H1 (cell line): ENCODE measurements around the gene ADCY7. TPM values are rescaled to one million over a fixed set of nuclear protein-coding genes. Genes with fewer than 3 reads are reported as not detected.

ENCODE experiments used
- CTCF ChIA-PET: fragments of 300-600 bp; sonication (Branson Sonifier 250); formaldehyde crosslinking; loops from one replicate; lab custom pipeline; 2021; ENCODE audit not compliant: partially characterized antibody; lab: Charles Lee
- POLR2A ChIA-PET: fragments of 300-600 bp; sonication (Branson Sonifier 250); formaldehyde crosslinking; loops from one replicate; lab custom pipeline; 2021; ENCODE audit warnings: inconsistent platforms; ENCODE audit not compliant: partially characterized antibody; lab: Charles Lee
- DNase-seq, 2 experiments: peaks; one replicate each; pipeline versions ENCODE4 v3.0.0 to v3.0.0-alpha.2; 2010 to 2022; ENCODE audit warnings: low spot score in 2 of 2, low read depth in 1 of 2, mixed read lengths in 1 of 2
- FAIRE-seq: peaks from 2 replicates; lab custom pipeline; 2011; peaks lifted over from hg19 to GRCh38; lab: Jason Lieb, UNC
- H2AFZ ChIP-seq: 2 replicates; pipeline ENCODE4 v1.8.1; 2012; ENCODE audit warnings: low read length, inconsistent platforms
- H2AK5ac ChIP-seq: 2 replicates; pipeline ENCODE4 v1.6.1; 2013; ENCODE audit warnings: low read depth, low read length
- H2BK120ac ChIP-seq: replicated peaks from 2 replicates; pipeline ENCODE3; 2013; ENCODE audit warnings: low read depth, low read length, inconsistent platforms
- H2BK12ac ChIP-seq: 2 replicates; pipeline ENCODE4 v1.6.1; 2013; ENCODE audit warnings: low read depth, low read length
- H2BK15ac ChIP-seq: 2 replicates; pipeline ENCODE4 v1.6.1; 2013; ENCODE audit warnings: low read length
- H2BK20ac ChIP-seq: 2 replicates; pipeline ENCODE4 v1.6.1; 2013; ENCODE audit warnings: low read length
- H2BK5ac ChIP-seq: 2 replicates; pipeline ENCODE4 v1.6.1; 2013; ENCODE audit warnings: low read depth, low read length
- H3K14ac ChIP-seq: 2 replicates; pipeline ENCODE4 v1.6.1; 2013; ENCODE audit warnings: inconsistent platforms; ENCODE audit not compliant: insufficient read length
- H3K18ac ChIP-seq: 2 replicates; pipeline ENCODE4 v1.6.1; 2013; ENCODE audit warnings: low read length; ENCODE audit errors: extremely low read depth
- H3K23ac ChIP-seq: 2 replicates; pipeline ENCODE4 v1.6.1; 2013; ENCODE audit warnings: inconsistent platforms; ENCODE audit not compliant: insufficient read length
- H3K23me2 ChIP-seq: 2 replicates; pipeline ENCODE4 v1.6.1; 2013; ENCODE audit warnings: low read depth, low read length
- H3K27ac ChIP-seq: 2 replicates; pipeline ENCODE4 v1.6.1; 2011; ENCODE audit warnings: low read depth, low read length, inconsistent platforms
- H3K27me3 ChIP-seq, 4 experiments: replicated peaks in 1 of 4; 1 replicate in 1 of 4; 2 replicates in 3 of 4; pipeline versions ENCODE4 v1.6.1 to v1.8.1; 2011 to 2013; ENCODE audit warnings: low read length in 3 of 4, mild to moderate bottlenecking in 3 of 4, inconsistent platforms in 2 of 4, mixed read lengths in 2 of 4, moderate library complexity in 1 of 4; ENCODE audit not compliant: control insufficient read depth in 3 of 4, insufficient read depth in 3 of 4; ENCODE audit errors: extremely low read depth in 1 of 4
- H3K36me3 ChIP-seq, 4 experiments: 2 replicates each; pipeline versions ENCODE4 v1.6.1 to v1.8.1; 2011 to 2013; ENCODE audit warnings: mild to moderate bottlenecking in 4 of 4, low read length in 3 of 4, moderate library complexity in 2 of 4, control low read depth in 1 of 4, inconsistent platforms in 1 of 4; ENCODE audit not compliant: insufficient read depth in 4 of 4, control insufficient read depth in 2 of 4
- H3K4ac ChIP-seq: replicated peaks from 2 replicates; pipeline ENCODE3; 2013; ENCODE audit warnings: low read length, low read depth, mixed read lengths, inconsistent platforms; ENCODE audit not compliant: insufficient read length
- H3K4me1 ChIP-seq, 4 experiments: replicated peaks in 1 of 4; 1 replicate in 1 of 4; 2 replicates in 3 of 4; pipeline versions ENCODE4 v1.6.1 to v1.8.1; 2011 to 2013; ENCODE audit warnings: low read length in 3 of 4, inconsistent platforms in 2 of 4, mixed read lengths in 1 of 4; ENCODE audit not compliant: insufficient read depth in 4 of 4, control insufficient read depth in 3 of 4
- H3K4me2 ChIP-seq, 2 experiments: 2 replicates each; pipeline versions ENCODE4 v1.6.1 to v1.8.1; 2011 to 2013; ENCODE audit warnings: low read depth in 2 of 2, low read length in 2 of 2, control low read depth in 1 of 2, inconsistent platforms in 1 of 2, mild to moderate bottlenecking in 1 of 2; ENCODE audit not compliant: insufficient read depth in 1 of 2
- H3K4me3 ChIP-seq, 4 experiments: fragments of 200-600, 300-600 bp in 1 of 4; sonication (generic), shearing (Covaris generic), sonication (Bioruptor Twin) in 1 of 4; 2 replicates each; pipeline versions ENCODE4 v1.5.1 to v1.8.1; 2011 to 2016; ENCODE audit warnings: low read length in 4 of 4, low read depth in 3 of 4, control low read depth in 2 of 4, inconsistent platforms in 2 of 4, mild to moderate bottlenecking in 2 of 4, mixed read lengths in 1 of 4, moderate library complexity in 1 of 4; ENCODE audit not compliant: insufficient read depth in 2 of 4; ENCODE audit errors: extremely low read depth in 1 of 4
- H3K56ac ChIP-seq: replicated peaks from 2 replicates; pipeline ENCODE3; 2013; ENCODE audit warnings: low read depth, mild to moderate bottlenecking, mixed read lengths, low read length, inconsistent platforms; ENCODE audit not compliant: insufficient read length
- H3K79me1 ChIP-seq: 2 replicates; pipeline ENCODE4 v1.6.1; 2013; ENCODE audit warnings: low read depth, low read length, control low read depth
- H3K79me2 ChIP-seq, 2 experiments: 2 replicates each; pipeline versions ENCODE4 v1.6.1 to v1.8.1; 2012 to 2013; ENCODE audit warnings: low read length in 2 of 2, mild to moderate bottlenecking in 2 of 2, inconsistent platforms in 1 of 2; ENCODE audit not compliant: insufficient read depth in 2 of 2, control insufficient read depth in 1 of 2
- H3K9ac ChIP-seq, 4 experiments: replicated peaks in 1 of 4; 1 replicate in 1 of 4; 2 replicates in 3 of 4; pipeline versions ENCODE4 v1.6.1 to v1.8.1; 2011 to 2013; ENCODE audit warnings: low read depth in 3 of 4, low read length in 3 of 4, control low read depth in 2 of 4, mild to moderate bottlenecking in 2 of 4, moderate library complexity in 2 of 4, inconsistent platforms in 1 of 4; ENCODE audit errors: extremely low read depth in 1 of 4
- H3K9me3 ChIP-seq, 2 experiments: 2 replicates each; pipeline versions ENCODE4 v1.6.1 to v1.8.1; 2012 to 2013; ENCODE audit warnings: mild to moderate bottlenecking in 2 of 2, moderate library complexity in 2 of 2, control low read depth in 1 of 2, inconsistent platforms in 1 of 2, low read depth in 1 of 2, low read length in 1 of 2, mixed read lengths in 1 of 2; ENCODE audit not compliant: insufficient read depth in 2 of 2
- H4K20me1 ChIP-seq, 2 experiments: replicated peaks in 1 of 2; 2 replicates each; pipeline versions ENCODE3 to v1.8.1; 2011 to 2013; ENCODE audit warnings: inconsistent platforms in 2 of 2, low read length in 2 of 2, mild to moderate bottlenecking in 1 of 2; ENCODE audit not compliant: insufficient read depth in 2 of 2, control insufficient read depth in 1 of 2
- H4K5ac ChIP-seq: 2 replicates; pipeline ENCODE4 v1.6.1; 2013; ENCODE audit warnings: low read length, low read depth, mixed read lengths, inconsistent platforms; ENCODE audit not compliant: insufficient read length
- H4K8ac ChIP-seq: 2 replicates; pipeline ENCODE4 v1.8.0; 2013; ENCODE audit warnings: mild to moderate bottlenecking, moderate library complexity, low read length, inconsistent platforms; ENCODE audit not compliant: insufficient read depth; ENCODE audit errors: extremely low read depth
- H4K91ac ChIP-seq: replicated peaks from 2 replicates; pipeline ENCODE3; 2013; ENCODE audit warnings: low read length, mixed read lengths, inconsistent platforms; ENCODE audit not compliant: insufficient read length
- ASH2L ChIP-seq: fragments of 200-600, 300-600 bp; sonication (generic); IDR thresholded peaks from one replicate; pipeline ENCODE4 v1.7.1; 2017; ENCODE audit warnings: low read length
- BACH1 ChIP-seq: IDR thresholded peaks from 2 replicates; pipeline ENCODE4 v1.6.1; 2012; ENCODE audit warnings: low read length, improper control_type of control experiment
- BRCA1 ChIP-seq: IDR thresholded peaks from 2 replicates; pipeline ENCODE4 v1.6.1; 2012; ENCODE audit warnings: low read depth, low read length, improper control_type of control experiment
- CREB1 ChIP-seq: IDR thresholded peaks from 2 replicates; pipeline ENCODE4 v1.6.1; 2012; ENCODE audit warnings: inconsistent platforms
- EZH2 ChIP-seq: fragments of 200-600 bp; sonication (generic); IDR thresholded peaks from 2 replicates; pipeline ENCODE4 v1.7.1; 2012; ENCODE audit warnings: low read depth, mild to moderate bottlenecking, moderate library complexity, low read length, inconsistent platforms; ENCODE audit not compliant: severe bottlenecking
- JUND ChIP-seq: IDR thresholded peaks from 2 replicates; pipeline ENCODE4 v1.6.1; 2011; ENCODE audit warnings: mild to moderate bottlenecking, improper control_type of control experiment, low read length
- KDM4A ChIP-seq: IDR thresholded peaks from one replicate; pipeline ENCODE4 v1.7.1; 2012; ENCODE audit warnings: low read depth, mild to moderate bottlenecking, moderate library complexity, low read length, inconsistent platforms; ENCODE audit not compliant: severe bottlenecking
- SP4 ChIP-seq: IDR thresholded peaks from 2 replicates; pipeline ENCODE4 v1.6.1; 2012; ENCODE audit warnings: low read length, inconsistent platforms
- TEAD4 ChIP-seq: IDR thresholded peaks from 2 replicates; pipeline ENCODE4 v1.6.1; 2012; ENCODE audit warnings: low read depth, low read length, inconsistent platforms, mixed read lengths
- USF2 ChIP-seq: IDR thresholded peaks from 2 replicates; pipeline ENCODE4 v1.6.1; 2011; ENCODE audit warnings: low read length, improper control_type of control experiment
- WGBS, 2 experiments: shearing (Covaris generic) in 1 of 2; methylation state at CpG; one replicate each; pipeline versions ENCODE4 v1.1.6 to v1.1.7; 2013 to 2015; ENCODE audit warnings: low lambda C conversion rate in 2 of 2, mixed read lengths in 2 of 2, inconsistent platforms in 1 of 2, low coverage in 1 of 2, missing lambda C conversion rate in 1 of 2; ENCODE audit not compliant: insufficient replicate concordance in 2 of 2, insufficient coverage in 1 of 2, insufficient read length in 1 of 2; ENCODE audit errors: extremely low coverage in 1 of 2, missing lambda C conversion rate in 1 of 2; 5-methylcytosine and 5-hydroxymethylcytosine counted together
- polyA plus RNA-seq, 7 experiments: library from polyadenylated mRNA; depleted of rRNA in 3 of 7; stranded (reverse) in 5 of 7; unstranded in 2 of 7; fragments of >200 nt in 5 of 7; fragments of 200-250 nt in 2 of 7; gene quantifications; 1 replicate in 5 of 7; 2 replicates in 1 of 7; 4 replicates in 1 of 7; pipeline versions ENCODE4 v1.2.1 to v1.2.3, GENCODE V29; 2011 to 2013; ENCODE audit warnings: missing spikeins in 2 of 7, mixed read lengths in 2 of 7
- total RNA-seq: library from RNA; stranded (reverse); fragmentation: NEBNext Ultra II Directional; extraction: Animal tissue kit (Norgen Biotek cat#: 25700); gene quantifications from 2 replicates; pipeline ENCODE4 v1.2.1, GENCODE V29; 2021

ADCY7 gene
- total and polyA plus RNA-seq, 2 of the 8 experiments (the other 6 are each of a cell fraction or from before 2014, with no cell fraction given), result 2.4 to 5.1 TPM

- Histone ChIP-seq H2BK15ac (no peak overlapping the region), H3K27me3 (no peaks in the 10 kb centered on the region), H3K4ac (no peak overlapping the region), H2AFZ (no peak overlapping the region), H3K14ac (no peak overlapping the region), H2BK120ac (no peak overlapping the region), H3K4me3 (no peak overlapping the region), H3K4me2 (no peak overlapping the region), H4K8ac (peak overlapping the region; percentile 86; the same call in 1 of the 2 replicates), H2BK12ac (no peak overlapping the region), H3K9me3 (no peaks in the 10 kb centered on the region), H3K4me1 (no peaks in the 10 kb centered on the region), H3K56ac (no peak overlapping the region), H3K9ac (no peak overlapping the region), H2BK20ac (no peak overlapping the region), H4K20me1 (peaks cover 1 to 5% of the 10 kb centered on the region in 2 experiments), H2BK5ac (0 out of 2 replicates have a peak overlapping the region, but pooled peaks have one; percentile 71), H3K79me1 (no peaks in the 10 kb centered on the region), H3K27ac (no peak overlapping the region; the same call in 1 of the 2 replicates), H4K91ac (no peak overlapping the region), H4K5ac (no peak overlapping the region), H3K36me3 (peaks cover 4 to 38% (median 15%) of the 10 kb centered on the region in 4 experiments), H2AK5ac (no peak overlapping the region), H3K23ac (no peak overlapping the region), H3K23me2 (no peaks in the 10 kb centered on the region), H3K18ac (no peak overlapping the region), H3K79me2 (peaks cover 0 to 7% of the 10 kb centered on the region in 2 experiments; a peak in 1 of 4 replicates)
- no peak for FAIRE-seq
- CTCF ChIA-PET, result no interaction called here
- TF ChIP-seq TEAD4 (no peak), ASH2L (no peak), BRCA1 (no peak), USF2 (no peak), JUND (no peak), KDM4A (no peak), EZH2 (no peak), SP4 (no peak), CREB1 (no peak), BACH1 (no peak)
- POLR2A ChIA-PET, result no interaction called here
- WGBS, 2 experiments, result 91% methylated on average over 14 of the region's 14 CpGs; no CpG with 5 or more reads in 1 of the 2 experiments
- DNase-seq, result no peak
These were observed 68.0 kb downstream of the ADCY7 start for GRCh38 chr16:50334106-50334975.
